GM23338 (cell line): ENCODE data around the gene BACH1. TPM values are rescaled to one million over a fixed set of nuclear protein-coding genes. Genes with fewer than 3 reads are reported as not detected.

Experiments
- ATAC-seq: fragments of 200-7000 bp; cut with Tn5 transposase; 3 replicates; pipeline ENCODE4 v1.9.1; 2020
- DNase-seq: peaks from one replicate; pipeline ENCODE4 v3.0.0-alpha.2; 2015; ENCODE audit warnings: low spot score
- H2AFZ ChIP-seq: fragments of 200-600 bp; sonication (generic); 2 replicates; pipeline ENCODE4 v1.8.0; 2016; ENCODE audit warnings: antibody characterized with exemption, mild to moderate bottlenecking, moderate library complexity
- H3F3A ChIP-seq: fragments of 200-600 bp; sonication (generic); replicated peaks from 2 replicates; pipeline ENCODE4 v1.8.0; 2017; ENCODE audit warnings: antibody characterized with exemption, mixed run types, low read depth
- H3K27ac ChIP-seq: fragments of 200-600 bp; sonication (generic); 2 replicates; pipeline ENCODE4 v1.6.1; 2016; ENCODE audit warnings: low read depth
- H3K27me3 ChIP-seq: fragments of 200-600 bp; sonication (generic); 2 replicates; pipeline ENCODE4 v1.8.0; 2016; ENCODE audit warnings: mild to moderate bottlenecking, mixed run types, moderate library complexity; ENCODE audit not compliant: insufficient read depth
- H3K36me3 ChIP-seq: fragments of 200-600 bp; sonication (generic); 2 replicates; pipeline ENCODE4 v1.8.0; 2016; ENCODE audit warnings: mild to moderate bottlenecking; ENCODE audit not compliant: insufficient read depth
- H3K4me1 ChIP-seq: fragments of 200-600 bp; sonication (generic); 2 replicates; pipeline ENCODE4 v1.8.0; 2016; ENCODE audit warnings: mild to moderate bottlenecking, moderate library complexity; ENCODE audit not compliant: insufficient read depth
- H3K4me2 ChIP-seq: fragments of 200-600 bp; sonication (generic); 2 replicates; pipeline ENCODE4 v1.7.1; 2017; ENCODE audit warnings: mixed run types
- H3K4me3 ChIP-seq: fragments of 200-600 bp; sonication (generic); 2 replicates; pipeline ENCODE4 v1.6.1; 2016; ENCODE audit warnings: mixed run types
- H3K79me2 ChIP-seq: fragments of 200-600 bp; sonication (generic); replicated peaks from 2 replicates; pipeline ENCODE4 v1.8.0; 2017; ENCODE audit warnings: mild to moderate bottlenecking; ENCODE audit not compliant: insufficient read depth
- H3K9me2 ChIP-seq: fragments of 200-600 bp; sonication (generic); 2 replicates; pipeline ENCODE4 v1.8.0; 2017; ENCODE audit not compliant: insufficient read depth
- H4K20me1 ChIP-seq: fragments of 200-600 bp; sonication (generic); replicated peaks from 2 replicates; pipeline ENCODE4 v1.8.0; 2017; ENCODE audit warnings: mild to moderate bottlenecking; ENCODE audit not compliant: insufficient read depth
- H3K27ac Mint-ChIP-seq: 2 replicates; pipeline ENCODE4 v1.8.0; 2020; ENCODE audit warnings: inconsistent platforms, mild to moderate bottlenecking, moderate library complexity, mixed read lengths
- H3K27me3 Mint-ChIP-seq: 3 replicates; pipeline ENCODE4 v1.8.0; 2022; ENCODE audit warnings: low read depth, mild to moderate bottlenecking, moderate library complexity, mixed read lengths, inconsistent platforms; ENCODE audit not compliant: insufficient read depth, poor library complexity
- H3K36me3 Mint-ChIP-seq: 3 replicates; pipeline ENCODE4 v1.8.0; 2021; ENCODE audit warnings: low read depth, mild to moderate bottlenecking, inconsistent platforms, moderate library complexity, mixed read lengths
- H3K4me1 Mint-ChIP-seq: 3 replicates; pipeline ENCODE4 v1.8.0; 2020; ENCODE audit warnings: mild to moderate bottlenecking, inconsistent platforms, mixed read lengths
- H3K4me3 Mint-ChIP-seq: 3 replicates; pipeline ENCODE4 v1.8.0; 2021; ENCODE audit warnings: moderate library complexity, mild to moderate bottlenecking, inconsistent platforms, mixed read lengths
- H3K9me3 Mint-ChIP-seq: 3 replicates; pipeline ENCODE4 v1.8.0; 2020; ENCODE audit warnings: moderate library complexity, mild to moderate bottlenecking, inconsistent platforms, mixed read lengths
- CREB1 ChIP-seq: fragments of 250-450 bp; sonication (Bioruptor Pico); IDR thresholded peaks from 2 replicates; pipeline ENCODE4 v1.5.0; 2020; ENCODE audit warnings: low read depth, mild to moderate bottlenecking, moderate library complexity
- CTCF ChIP-seq, 2 experiments: fragments of 200-600 bp in 1 of 2; sonication (generic) in 1 of 2; conservative IDR thresholded peaks; 2 replicates each; pipeline versions ENCODE4 v1.5.1 to v1.6.1; 2016 to 2017; ENCODE audit warnings: antibody characterized with exemption in 2 of 2, low read depth in 2 of 2, mild to moderate bottlenecking in 2 of 2, moderate library complexity in 1 of 2
- EZH2 ChIP-seq: fragments of 200-600 bp; sonication (generic); IDR thresholded peaks from one replicate; pipeline ENCODE4 v1.8.0; 2017; ENCODE audit warnings: antibody characterized with exemption, mild to moderate bottlenecking, low read depth; ENCODE audit not compliant: unreplicated experiment
- EZH2phosphoT487 ChIP-seq: fragments of 200-600 bp; sonication (generic); IDR thresholded peaks from one replicate; pipeline ENCODE4 v1.8.1; 2018; ENCODE audit warnings: antibody characterized with exemption; ENCODE audit not compliant: unreplicated experiment
- JUNB ChIP-seq: IDR thresholded peaks from one replicate; pipeline ENCODE4 v1.6.1; 2016; ENCODE audit warnings: antibody characterized with exemption; ENCODE audit not compliant: unreplicated experiment
- NANOG ChIP-seq: IDR thresholded peaks from 2 replicates; pipeline ENCODE4 v1.6.1; 2016; ENCODE audit warnings: antibody characterized with exemption, borderline replicate concordance
- POLR2AphosphoS5 ChIP-seq: IDR thresholded peaks from 2 replicates; pipeline ENCODE4 v1.6.1; 2016; ENCODE audit warnings: antibody characterized with exemption, low read depth
- STAT1 ChIP-seq: IDR thresholded peaks from one replicate; pipeline ENCODE4 v1.6.1; 2016; ENCODE audit warnings: antibody characterized with exemption; ENCODE audit not compliant: unreplicated experiment
- ZNF114 ChIP-seq: fragments of 250-450 bp; sonication (Bioruptor Pico); IDR thresholded peaks from 2 replicates; pipeline ENCODE4 v1.5.0; 2020; ENCODE audit warnings: mild to moderate bottlenecking, moderate library complexity
- ZNF331 ChIP-seq: fragments of 250-450 bp; sonication (Bioruptor Pico); IDR thresholded peaks from 2 replicates; pipeline ENCODE4 v1.5.0; 2020; ENCODE audit warnings: low read depth, mild to moderate bottlenecking, moderate library complexity
- polyA plus RNA-seq: library from polyadenylated mRNA; unstranded; fragments of >200 nt; fragmentation: Nextera tagmentation; extraction: Ambion mirVana; gene quantifications from 2 replicates; pipeline ENCODE4 v1.2.1, GENCODE V29; 2016
- total RNA-seq: library from RNA; depleted of rRNA; stranded (reverse); fragments of >200 nt; shearing (Covaris generic); gene quantifications from 2 replicates; pipeline ENCODE4 v1.2.3, GENCODE V29; 2014
- TF ChIP-seq, protein P1 (sequence below): IDR thresholded peaks from 2 replicates; pipeline ENCODE4 v1.6.1; 2016; ENCODE audit warnings: antibody characterized with exemption
- TF ChIP-seq, protein P2 (sequence below): fragments of 250-450 bp; sonication (Bioruptor Pico); IDR thresholded peaks from 2 replicates; pipeline ENCODE4 v1.5.0; 2020; ENCODE audit warnings: mild to moderate bottlenecking, moderate library complexity
- TF ChIP-seq, protein P3 (sequence below): IDR thresholded peaks from one replicate; pipeline ENCODE4 v1.6.1; 2018; ENCODE audit warnings: antibody characterized with exemption; ENCODE audit not compliant: unreplicated experiment

Gene BACH1
- total and polyA plus RNA-seq, 2 experiments from 2014 or later = 18.9 to 41.2 TPM

GRCh38 chr21:29315131-29315749 lies 16.5 kb downstream of the BACH1 start:
- Histone ChIP-seq H3K27me3 (no peaks in the 10 kb centered on the region), H3K9me2 (no peaks in the 10 kb centered on the region), H3F3A (no peaks in the 10 kb centered on the region), H3K4me1 (peaks cover 11% of the 10 kb centered on the region), H2AFZ (no peak overlapping the region), H3K27ac (no peak overlapping the region), H4K20me1 (peaks cover 34% of the 10 kb centered on the region), H3K4me2 (no peak overlapping the region), H3K4me3 (no peak overlapping the region), H3K79me2 (peaks cover 100% of the 10 kb centered on the region), H3K36me3 (no peaks in the 10 kb centered on the region)
- Mint-ChIP-seq H3K27ac (peak overlapping the region; percentile 70; the same call in 1 of the 2 replicates), H3K4me1 (peaks cover 27% of the 10 kb centered on the region), H3K27me3 (no peaks in the 10 kb centered on the region), H3K4me3 (no peak overlapping the region), H3K9me3 (no peaks in the 10 kb centered on the region), H3K36me3 (peaks cover 4% of the 10 kb centered on the region; the same call in 2 of the 3 replicates)
- TF ChIP-seq ZNF331 (CRISPR knock-in tag) (no peak), STAT1 (no peak), CTCF (conservative IDR thresholded peaks at IDR 0.05; ENCODE audit: low read depth in 2 of 2) (no peak), JUNB (no peak), NANOG (no peak), POLR2AphosphoS5 (no peak), ZNF114 (no peak), EZH2phosphoT487 (no peak), EZH2 (no peak), CREB1 (CRISPR knock-in tag) (no peak)
- TF ChIP-seq, protein P1, sequence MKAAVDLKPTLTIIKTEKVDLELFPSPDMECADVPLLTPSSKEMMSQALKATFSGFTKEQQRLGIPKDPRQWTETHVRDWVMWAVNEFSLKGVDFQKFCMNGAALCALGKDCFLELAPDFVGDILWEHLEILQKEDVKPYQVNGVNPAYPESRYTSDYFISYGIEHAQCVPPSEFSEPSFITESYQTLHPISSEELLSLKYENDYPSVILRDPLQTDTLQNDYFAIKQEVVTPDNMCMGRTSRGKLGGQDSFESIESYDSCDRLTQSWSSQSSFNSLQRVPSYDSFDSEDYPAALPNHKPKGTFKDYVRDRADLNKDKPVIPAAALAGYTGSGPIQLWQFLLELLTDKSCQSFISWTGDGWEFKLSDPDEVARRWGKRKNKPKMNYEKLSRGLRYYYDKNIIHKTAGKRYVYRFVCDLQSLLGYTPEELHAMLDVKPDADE = no peak
- TF ChIP-seq, protein P2, sequence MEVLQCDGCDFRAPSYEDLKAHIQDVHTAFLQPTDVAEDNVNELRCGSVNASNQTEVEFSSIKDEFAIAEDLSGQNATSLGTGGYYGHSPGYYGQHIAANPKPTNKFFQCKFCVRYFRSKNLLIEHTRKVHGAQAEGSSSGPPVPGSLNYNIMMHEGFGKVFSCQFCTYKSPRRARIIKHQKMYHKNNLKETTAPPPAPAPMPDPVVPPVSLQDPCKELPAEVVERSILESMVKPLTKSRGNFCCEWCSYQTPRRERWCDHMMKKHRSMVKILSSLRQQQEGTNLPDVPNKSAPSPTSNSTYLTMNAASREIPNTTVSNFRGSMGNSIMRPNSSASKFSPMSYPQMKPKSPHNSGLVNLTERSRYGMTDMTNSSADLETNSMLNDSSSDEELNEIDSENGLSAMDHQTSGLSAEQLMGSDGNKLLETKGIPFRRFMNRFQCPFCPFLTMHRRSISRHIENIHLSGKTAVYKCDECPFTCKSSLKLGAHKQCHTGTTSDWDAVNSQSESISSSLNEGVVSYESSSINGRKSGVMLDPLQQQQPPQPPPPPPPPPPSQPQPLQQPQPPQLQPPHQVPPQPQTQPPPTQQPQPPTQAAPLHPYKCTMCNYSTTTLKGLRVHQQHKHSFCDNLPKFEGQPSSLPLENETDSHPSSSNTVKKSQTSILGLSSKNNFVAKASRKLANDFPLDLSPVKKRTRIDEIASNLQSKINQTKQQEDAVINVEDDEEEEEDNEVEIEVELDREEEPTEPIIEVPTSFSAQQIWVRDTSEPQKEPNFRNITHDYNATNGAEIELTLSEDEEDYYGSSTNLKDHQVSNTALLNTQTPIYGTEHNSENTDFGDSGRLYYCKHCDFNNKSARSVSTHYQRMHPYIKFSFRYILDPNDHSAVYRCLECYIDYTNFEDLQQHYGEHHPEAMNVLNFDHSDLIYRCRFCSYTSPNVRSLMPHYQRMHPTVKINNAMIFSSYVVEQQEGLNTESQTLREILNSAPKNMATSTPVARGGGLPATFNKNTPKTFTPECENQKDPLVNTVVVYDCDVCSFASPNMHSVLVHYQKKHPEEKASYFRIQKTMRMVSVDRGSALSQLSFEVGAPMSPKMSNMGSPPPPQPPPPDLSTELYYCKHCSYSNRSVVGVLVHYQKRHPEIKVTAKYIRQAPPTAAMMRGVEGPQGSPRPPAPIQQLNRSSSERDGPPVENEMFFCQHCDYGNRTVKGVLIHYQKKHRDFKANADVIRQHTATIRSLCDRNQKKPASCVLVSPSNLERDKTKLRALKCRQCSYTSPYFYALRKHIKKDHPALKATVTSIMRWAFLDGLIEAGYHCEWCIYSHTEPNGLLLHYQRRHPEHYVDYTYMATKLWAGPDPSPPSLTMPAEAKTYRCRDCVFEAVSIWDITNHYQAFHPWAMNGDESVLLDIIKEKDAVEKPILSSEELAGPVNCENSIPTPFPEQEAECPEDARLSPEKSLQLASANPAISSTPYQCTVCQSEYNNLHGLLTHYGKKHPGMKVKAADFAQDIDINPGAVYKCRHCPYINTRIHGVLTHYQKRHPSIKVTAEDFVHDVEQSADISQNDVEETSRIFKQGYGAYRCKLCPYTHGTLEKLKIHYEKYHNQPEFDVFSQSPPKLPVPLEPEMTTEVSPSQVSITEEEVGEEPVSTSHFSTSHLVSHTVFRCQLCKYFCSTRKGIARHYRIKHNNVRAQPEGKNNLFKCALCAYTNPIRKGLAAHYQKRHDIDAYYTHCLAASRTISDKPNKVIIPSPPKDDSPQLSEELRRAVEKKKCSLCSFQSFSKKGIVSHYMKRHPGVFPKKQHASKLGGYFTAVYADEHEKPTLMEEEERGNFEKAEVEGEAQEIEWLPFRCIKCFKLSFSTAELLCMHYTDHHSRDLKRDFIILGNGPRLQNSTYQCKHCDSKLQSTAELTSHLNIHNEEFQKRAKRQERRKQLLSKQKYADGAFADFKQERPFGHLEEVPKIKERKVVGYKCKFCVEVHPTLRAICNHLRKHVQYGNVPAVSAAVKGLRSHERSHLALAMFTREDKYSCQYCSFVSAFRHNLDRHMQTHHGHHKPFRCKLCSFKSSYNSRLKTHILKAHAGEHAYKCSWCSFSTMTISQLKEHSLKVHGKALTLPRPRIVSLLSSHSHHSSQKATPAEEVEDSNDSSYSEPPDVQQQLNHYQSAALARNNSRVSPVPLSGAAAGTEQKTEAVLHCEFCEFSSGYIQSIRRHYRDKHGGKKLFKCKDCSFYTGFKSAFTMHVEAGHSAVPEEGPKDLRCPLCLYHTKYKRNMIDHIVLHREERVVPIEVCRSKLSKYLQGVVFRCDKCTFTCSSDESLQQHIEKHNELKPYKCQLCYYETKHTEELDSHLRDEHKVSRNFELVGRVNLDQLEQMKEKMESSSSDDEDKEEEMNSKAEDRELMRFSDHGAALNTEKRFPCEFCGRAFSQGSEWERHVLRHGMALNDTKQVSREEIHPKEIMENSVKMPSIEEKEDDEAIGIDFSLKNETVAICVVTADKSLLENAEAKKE = no peak
- TF ChIP-seq, protein P3, sequence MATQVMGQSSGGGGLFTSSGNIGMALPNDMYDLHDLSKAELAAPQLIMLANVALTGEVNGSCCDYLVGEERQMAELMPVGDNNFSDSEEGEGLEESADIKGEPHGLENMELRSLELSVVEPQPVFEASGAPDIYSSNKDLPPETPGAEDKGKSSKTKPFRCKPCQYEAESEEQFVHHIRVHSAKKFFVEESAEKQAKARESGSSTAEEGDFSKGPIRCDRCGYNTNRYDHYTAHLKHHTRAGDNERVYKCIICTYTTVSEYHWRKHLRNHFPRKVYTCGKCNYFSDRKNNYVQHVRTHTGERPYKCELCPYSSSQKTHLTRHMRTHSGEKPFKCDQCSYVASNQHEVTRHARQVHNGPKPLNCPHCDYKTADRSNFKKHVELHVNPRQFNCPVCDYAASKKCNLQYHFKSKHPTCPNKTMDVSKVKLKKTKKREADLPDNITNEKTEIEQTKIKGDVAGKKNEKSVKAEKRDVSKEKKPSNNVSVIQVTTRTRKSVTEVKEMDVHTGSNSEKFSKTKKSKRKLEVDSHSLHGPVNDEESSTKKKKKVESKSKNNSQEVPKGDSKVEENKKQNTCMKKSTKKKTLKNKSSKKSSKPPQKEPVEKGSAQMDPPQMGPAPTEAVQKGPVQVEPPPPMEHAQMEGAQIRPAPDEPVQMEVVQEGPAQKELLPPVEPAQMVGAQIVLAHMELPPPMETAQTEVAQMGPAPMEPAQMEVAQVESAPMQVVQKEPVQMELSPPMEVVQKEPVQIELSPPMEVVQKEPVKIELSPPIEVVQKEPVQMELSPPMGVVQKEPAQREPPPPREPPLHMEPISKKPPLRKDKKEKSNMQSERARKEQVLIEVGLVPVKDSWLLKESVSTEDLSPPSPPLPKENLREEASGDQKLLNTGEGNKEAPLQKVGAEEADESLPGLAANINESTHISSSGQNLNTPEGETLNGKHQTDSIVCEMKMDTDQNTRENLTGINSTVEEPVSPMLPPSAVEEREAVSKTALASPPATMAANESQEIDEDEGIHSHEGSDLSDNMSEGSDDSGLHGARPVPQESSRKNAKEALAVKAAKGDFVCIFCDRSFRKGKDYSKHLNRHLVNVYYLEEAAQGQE = no peak
- peak; percentile 45; the same call in 2 of the 3 replicates for ATAC-seq
- DNase-seq = peak; percentile 19
